Stimulated activated CD8-positive, alpha-beta memory T cell treated with anti-CD3 and anti-CD28 coated beads, Interleukin-4, amount 100 ng/mL, for 4 hours (primary cell): ENCODE data around the gene DENND6B.
"Not testable (repeated sequence)": the region's sequence is repeated elsewhere in the genome, so short reads cannot be mapped to it uniquely, and the experiment has no call there.

Experiments used
- DNase-seq, 2 donors: peaks; one replicate each; pipeline ENCODE4 v3.0.0-alpha.2; 2020; ENCODE audit warnings: low read depth in 2 of 2, low spot score in 1 of 2

Gene DENND6B

GRCh38 chr22:50273781-50274180, 53.0 kb downstream of the DENND6B start:
- DNase-seq: not testable (repeated sequence)

GRCh38 chr22:50273352-50273751, 53.5 kb downstream of the DENND6B start:
- DNase-seq: not testable (repeated sequence)

GRCh38 chr22:50272044-50272802, 54.6 kb downstream of the DENND6B start:
- DNase-seq: no peak

GRCh38 chr22:50271519-50271970, 55.3 kb downstream of the DENND6B start:
- DNase-seq: no peak

GRCh38 chr22:50270666-50271394, 56.0 kb downstream of the DENND6B start:
- peak in 1 of 2 donors; percentile 31 for DNase-seq

- peak; percentile 41 to 65 for DNase-seq
These were observed 56.7 kb downstream of the DENND6B start, which contains the start of gene MAPK11 for GRCh38 chr22:50269970-50270665. Gene MAPK11, minus strand, starts transcription at chr22:50270380. Its CDS starts 88 bp downstream, at chr22:50270292.

- no peak for DNase-seq
These were observed 57.2 kb downstream of the DENND6B start for GRCh38 chr22:50269573-50269969.

GRCh38 chr22:50268655-50269113, 58.1 kb downstream of the DENND6B start:
- no peak for DNase-seq

- DNase-seq: no peak
These were observed 59.0 kb downstream of the DENND6B start for GRCh38 chr22:50267591-50268390.

- no peak for DNase-seq
These were observed 59.8 kb downstream of the DENND6B start for GRCh38 chr22:50266994-50267393.

- no peak for DNase-seq
These were observed 61.7 kb downstream of the DENND6B start for GRCh38 chr22:50264946-50265669.

- no peak for DNase-seq
These were observed 62.6 kb downstream of the DENND6B start for GRCh38 chr22:50264104-50264745.

- DNase-seq: no peak
These were observed 63.7 kb downstream of the DENND6B start for GRCh38 chr22:50262973-50263617.

- no peak for DNase-seq
These were observed 64.3 kb downstream of the DENND6B start for GRCh38 chr22:50262460-50262911.

GRCh38 chr22:50261615-50262459, 65.0 kb downstream of the DENND6B start, which contains the start of gene MAPK12:
Gene MAPK12, minus strand, starts transcription at chr22:50261683. Its CDS starts 174 bp downstream, at chr22:50261509.
- no peak for DNase-seq

- DNase-seq: no peak
These were observed 65.8 kb downstream of the DENND6B start for GRCh38 chr22:50260801-50261614.

GRCh38 chr22:50260434-50260800, 66.4 kb downstream of the DENND6B start:
- DNase-seq: no peak
